ENCODE results near the gene OLIG1. TPM values are rescaled to one million over a fixed set of nuclear protein-coding genes. Genes with fewer than 3 reads are reported as not detected.

The OLIG1 gene
- polyA plus RNA-seq, 2 donors = 0.01 TPM; not detected in 1

GRCh38 chr21:33115631-33116510 is 45.9 kb downstream of the OLIG1 start:
- Histone ChIP-seq H3K4me1 (ENCODE audit: control insufficient read depth in 2 of 2, insufficient read depth in 2 of 2, low read length in 1 of 2) (no peaks in the 10 kb centered on the region), H3K36me3 (ENCODE audit: control insufficient read depth in 2 of 2, insufficient read depth in 2 of 2, low read length in 1 of 2) (no peaks in the 10 kb centered on the region), H3K27ac (ENCODE audit: low read depth in 2 of 2, low read length in 1 of 2) (no peak overlapping the region), H3K27me3 (ENCODE audit: control insufficient read depth in 1 of 2, insufficient read depth in 2 of 2, low read length in 2 of 2) (no peaks in the 10 kb centered on the region), H3K4me3 (ENCODE audit: low read depth in 1 of 2, low read length in 2 of 2) (no peak overlapping the region), H3K9me3 (ENCODE audit: control insufficient read depth in 2 of 2, insufficient read depth in 1 of 2, low read depth in 1 of 2, low read length in 1 of 2) (no peaks in the 10 kb centered on the region)
- 65 to 75% methylated on average over 20 of the region's 20 CpGs for WGBS, 2 donors

GRCh38 chr21:33116676-33117075 is 46.7 kb downstream of the OLIG1 start:
- H3K27ac ChIP-seq (ENCODE audit: low read depth in 2 of 2, low read length in 1 of 2) = no peak overlapping the region
- no peaks in the 10 kb centered on the region for H3K27me3 ChIP-seq (ENCODE audit: control insufficient read depth in 1 of 2, insufficient read depth in 2 of 2, low read length in 2 of 2)
- no peaks in the 10 kb centered on the region for H3K36me3 ChIP-seq (ENCODE audit: control insufficient read depth in 2 of 2, insufficient read depth in 2 of 2, low read length in 1 of 2)
- 63 to 68% methylated on average over 8 of the region's 8 CpGs for WGBS, 2 donors
- no peaks in the 10 kb centered on the region for H3K4me1 ChIP-seq (ENCODE audit: control insufficient read depth in 2 of 2, insufficient read depth in 2 of 2, low read length in 1 of 2)
- H3K9me3 ChIP-seq (ENCODE audit: control insufficient read depth in 2 of 2, insufficient read depth in 1 of 2, low read depth in 1 of 2, low read length in 1 of 2) = no peaks in the 10 kb centered on the region
- H3K4me3 ChIP-seq (ENCODE audit: low read depth in 1 of 2, low read length in 2 of 2) = no peak overlapping the region

- Histone ChIP-seq H3K36me3 (ENCODE audit: control insufficient read depth in 2 of 2, insufficient read depth in 2 of 2, low read length in 1 of 2) (no peaks in the 10 kb centered on the region), H3K27ac (ENCODE audit: low read depth in 2 of 2, low read length in 1 of 2) (no peak overlapping the region), H3K9me3 (ENCODE audit: control insufficient read depth in 2 of 2, insufficient read depth in 1 of 2, low read depth in 1 of 2, low read length in 1 of 2) (no peaks in the 10 kb centered on the region), H3K27me3 (ENCODE audit: control insufficient read depth in 1 of 2, insufficient read depth in 2 of 2, low read length in 2 of 2) (no peaks in the 10 kb centered on the region), H3K4me3 (ENCODE audit: low read depth in 1 of 2, low read length in 2 of 2) (no peak overlapping the region), H3K4me1 (ENCODE audit: control insufficient read depth in 2 of 2, insufficient read depth in 2 of 2, low read length in 1 of 2) (no peaks in the 10 kb centered on the region)
- WGBS, 2 donors = 83 to 84% methylated on average over 16 of the region's 16 CpGs
Measured at GRCh38 chr21:33117101-33117888, 47.4 kb downstream of the OLIG1 start.

Other genes with a start within 250 kb of the OLIG1 start
- not detected for gene OLIG2, start 44.2 kb upstream of the OLIG1 start, polyA plus RNA-seq
- gene IFNAR2, start 159.8 kb downstream of the OLIG1 start, polyA plus RNA-seq = 1 to 10 TPM; 4.5 to 7.2 TPM
- gene IL10RB, start 196.2 kb downstream of the OLIG1 start, polyA plus RNA-seq = 10 to 100 TPM; 22.9 to 23.9 TPM

Data from esophagus (tissue), 2 donors.